CD4-positive, alpha-beta memory T cell (primary cell): ENCODE measurements around the gene PRELP. TPM values are rescaled to one million over a fixed set of nuclear protein-coding genes. Genes with fewer than 3 reads are reported as not detected.

Source experiments
- CTCF ChIA-PET: fragments of 350-600 bp; sonication (Branson Sonifier 250); formaldehyde crosslinking; loops from one replicate; lab custom pipeline; 2021; ENCODE audit warnings: inconsistent platforms; ENCODE audit not compliant: partially characterized antibody; lab: Charles Lee
- POLR2A ChIA-PET: fragments of 350-600 bp; sonication (Branson Sonifier 250); formaldehyde crosslinking; loops from one replicate; lab custom pipeline; 2021; ENCODE audit not compliant: partially characterized antibody; lab: Charles Lee
- DNase-seq, 5 donors: peaks; one replicate each; pipeline versions ENCODE4 v3.0.0 to v3.0.0-alpha.2; 2020 to 2022; ENCODE audit warnings: mixed read lengths in 1 of 5
- H3K27ac ChIP-seq: one replicate; pipeline ENCODE4 v1.7.0; 2013; ENCODE audit warnings: low read depth, low read length
- H3K27me3 ChIP-seq: 2 replicates; pipeline ENCODE4 v1.7.0; 2013; ENCODE audit warnings: mild to moderate bottlenecking, low read length, moderate library complexity; ENCODE audit not compliant: insufficient read depth
- H3K36me3 ChIP-seq: 2 replicates; pipeline ENCODE4 v1.7.0; 2013; ENCODE audit warnings: mild to moderate bottlenecking, low read length, moderate library complexity; ENCODE audit not compliant: insufficient read depth
- H3K4me1 ChIP-seq: 2 replicates; pipeline ENCODE4 v1.7.0; 2013; ENCODE audit warnings: mild to moderate bottlenecking, low read length, moderate library complexity; ENCODE audit not compliant: insufficient read depth
- H3K4me3 ChIP-seq, 2 donors: one replicate each; pipeline ENCODE4 v1.7.0; 2013; ENCODE audit warnings: low read length in 2 of 2, mild to moderate bottlenecking in 1 of 2
- H3K9me3 ChIP-seq, 2 donors: one replicate each; pipeline ENCODE4 v1.7.0; 2013; ENCODE audit warnings: low read length in 2 of 2, control low read depth in 1 of 2; ENCODE audit not compliant: control insufficient read depth in 1 of 2
- H3K27ac Mint-ChIP-seq, 7 donors: one replicate each; pipeline ENCODE4 v1.8.0; 2020 to 2021; ENCODE audit warnings: mixed read lengths in 7 of 7, mild to moderate bottlenecking in 6 of 7, inconsistent platforms in 3 of 7, moderate library complexity in 3 of 7
- H3K27me3 Mint-ChIP-seq, 2 donors: one replicate each; pipeline ENCODE4 v1.8.0; 2020 to 2021; ENCODE audit warnings: mixed read lengths in 2 of 2
- H3K36me3 Mint-ChIP-seq, 2 donors: one replicate each; pipeline ENCODE4 v1.8.0; 2020 to 2021; ENCODE audit warnings: mixed read lengths in 2 of 2, inconsistent platforms in 1 of 2, mild to moderate bottlenecking in 1 of 2
- H3K4me1 Mint-ChIP-seq, 4 donors: one replicate each; pipeline ENCODE4 v1.8.0; 2020 to 2021; ENCODE audit warnings: mixed read lengths in 4 of 4, mild to moderate bottlenecking in 1 of 4
- H3K4me3 Mint-ChIP-seq, 8 donors: one replicate each; pipeline ENCODE4 v1.8.0; 2020 to 2021; ENCODE audit warnings: mixed read lengths in 8 of 8, mild to moderate bottlenecking in 7 of 8, moderate library complexity in 6 of 8, inconsistent platforms in 3 of 8
- H3K9me3 Mint-ChIP-seq, 8 donors: one replicate each; pipeline ENCODE4 v1.8.0; 2020 to 2021; ENCODE audit warnings: mixed read lengths in 8 of 8, mild to moderate bottlenecking in 5 of 8, inconsistent platforms in 3 of 8, moderate library complexity in 1 of 8
- intact Hi-C: fragments of 100-400 bp; cut with micrococcal nuclease; formaldehyde crosslinking; loops from one replicate; pipeline ENCODE4 v1.15.1; 2023
- polyA plus RNA-seq, 2 donors: library from polyadenylated mRNA; unstranded; fragments of 300-500 nt; fragmentation: Illumina TruSeq; gene quantifications; one replicate each; pipeline ENCODE4 v1.2.3, GENCODE V29; 2021
- total RNA-seq, 2 experiments: library from RNA; stranded (reverse); gene quantifications; one replicate each; pipeline ENCODE4 v1.2.3, GENCODE V29; 2021

Gene PRELP
- total and polyA plus RNA-seq, 4 experiments from 2014 or later = not detected

GRCh38 chr1:203454986-203455471 is 20.6 kb upstream of the PRELP start:
- no peak overlapping the region for H3K27ac ChIP-seq
- intact Hi-C loops = no loop called here
- Mint-ChIP-seq H3K4me3 (no peak overlapping the region), H3K4me1 (no peaks in the 10 kb centered on the region), H3K9me3 (no peaks in the 10 kb centered on the region), H3K36me3 (no peaks in the 10 kb centered on the region), H3K27me3 (peaks cover 25 to 32% of the 10 kb centered on the region in 2 donors), H3K27ac (no peak overlapping the region)
- H3K9me3 ChIP-seq = no peaks in the 10 kb centered on the region
- POLR2A ChIA-PET = no interaction called here
- no peaks in the 10 kb centered on the region for H3K36me3 ChIP-seq
- no peaks in the 10 kb centered on the region for H3K4me1 ChIP-seq
- H3K4me3 ChIP-seq = no peak overlapping the region
- no peaks in the 10 kb centered on the region for H3K27me3 ChIP-seq
- CTCF ChIA-PET = no interaction called here
- no peak for DNase-seq

- peaks cover 27 to 34% of the 10 kb centered on the region in 2 donors for H3K27me3 Mint-ChIP-seq
- no peak for DNase-seq
- no peaks in the 10 kb centered on the region for H3K4me1 Mint-ChIP-seq
- no peaks in the 10 kb centered on the region for H3K36me3 Mint-ChIP-seq
- Histone ChIP-seq H3K4me1 (no peaks in the 10 kb centered on the region), H3K9me3 (no peaks in the 10 kb centered on the region), H3K36me3 (no peaks in the 10 kb centered on the region), H3K27ac (no peak overlapping the region), H3K4me3 (no peak overlapping the region), H3K27me3 (no peaks in the 10 kb centered on the region)
- H3K4me3 Mint-ChIP-seq = no peak overlapping the region
- H3K27ac Mint-ChIP-seq = no peak overlapping the region
- CTCF ChIA-PET = no interaction called here
- POLR2A ChIA-PET = no interaction called here
- intact Hi-C loops = no loop called here
- no peaks in the 10 kb centered on the region for H3K9me3 Mint-ChIP-seq
These were observed 19.9 kb upstream of the PRELP start for GRCh38 chr1:203455706-203456105.

- Mint-ChIP-seq H3K27ac (no peak overlapping the region), H3K9me3 (no peaks in the 10 kb centered on the region), H3K36me3 (no peaks in the 10 kb centered on the region), H3K27me3 (peaks cover 25 to 34% of the 10 kb centered on the region in 2 donors), H3K4me1 (no peaks in the 10 kb centered on the region), H3K4me3 (no peak overlapping the region)
- H3K27ac ChIP-seq = no peak overlapping the region
- no peaks in the 10 kb centered on the region for H3K27me3 ChIP-seq
- no peaks in the 10 kb centered on the region for H3K4me1 ChIP-seq
- intact Hi-C loops = no loop called here
- H3K36me3 ChIP-seq = no peaks in the 10 kb centered on the region
- no peak overlapping the region for H3K4me3 ChIP-seq
- DNase-seq = no peak
- ChIA-PET POLR2A (no interaction called here), CTCF (no interaction called here)
- H3K9me3 ChIP-seq = no peaks in the 10 kb centered on the region
These were observed 19.0 kb upstream of the PRELP start for GRCh38 chr1:203456577-203456976.

- no peak overlapping the region for H3K4me3 Mint-ChIP-seq
- no peaks in the 10 kb centered on the region for H3K9me3 Mint-ChIP-seq
- no peak overlapping the region for H3K4me3 ChIP-seq
- POLR2A ChIA-PET = no interaction called here
- intact Hi-C loops = no loop called here
- no peak overlapping the region for H3K27ac Mint-ChIP-seq
- no peaks in the 10 kb centered on the region for H3K4me1 Mint-ChIP-seq
- no peaks in the 10 kb centered on the region for H3K36me3 ChIP-seq
- no peak for DNase-seq
- no peak overlapping the region for H3K27ac ChIP-seq
- H3K9me3 ChIP-seq = no peaks in the 10 kb centered on the region
- peaks cover 25 to 33% of the 10 kb centered on the region in 2 donors for H3K27me3 Mint-ChIP-seq
- no peaks in the 10 kb centered on the region for H3K27me3 ChIP-seq
- no peaks in the 10 kb centered on the region for H3K36me3 Mint-ChIP-seq
- no peaks in the 10 kb centered on the region for H3K4me1 ChIP-seq
- CTCF ChIA-PET = no interaction called here
These were observed 17.5 kb upstream of the PRELP start for GRCh38 chr1:203458078-203458477.

- ChIA-PET POLR2A (no interaction called here), CTCF (interaction anchor here (0.9 kb wide), 1 partner anchor 28 kb away, joined by 3 read pairs; no protein-coding TSS in a partner anchor)
- intact Hi-C loops = no loop called here
- Mint-ChIP-seq H3K4me1 (no peaks in the 10 kb centered on the region), H3K36me3 (no peaks in the 10 kb centered on the region), H3K27me3 (peaks cover 27 to 34% of the 10 kb centered on the region in 2 donors), H3K4me3 (no peak overlapping the region), H3K9me3 (no peaks in the 10 kb centered on the region), H3K27ac (no peak overlapping the region)
- Histone ChIP-seq H3K27me3 (peaks cover 4% of the 10 kb centered on the region), H3K27ac (no peak overlapping the region), H3K9me3 (no peaks in the 10 kb centered on the region), H3K4me1 (no peaks in the 10 kb centered on the region), H3K36me3 (no peaks in the 10 kb centered on the region), H3K4me3 (no peak overlapping the region)
- no peak for DNase-seq
These were observed 15.9 kb upstream of the PRELP start for GRCh38 chr1:203459671-203460201.

- POLR2A ChIA-PET = no interaction called here
- intact Hi-C loops = no loop called here
- CTCF ChIA-PET = no interaction called here
These were observed 13.9 kb upstream of the PRELP start for GRCh38 chr1:203461717-203462116.

GRCh38 chr1:203462143-203462542 is 13.5 kb upstream of the PRELP start:
- H3K36me3 Mint-ChIP-seq = no peaks in the 10 kb centered on the region

More at GRCh38 chr1:203461717-203462116, 13.9 kb upstream of the PRELP start:
- Histone ChIP-seq H3K4me1 (no peaks in the 10 kb centered on the region), H3K27ac (no peak overlapping the region), H3K4me3 (no peak overlapping the region), H3K36me3 (no peaks in the 10 kb centered on the region), H3K9me3 (no peaks in the 10 kb centered on the region), H3K27me3 (peaks cover 4% of the 10 kb centered on the region)
- Mint-ChIP-seq H3K27ac (no peak overlapping the region), H3K4me3 (no peak overlapping the region), H3K4me1 (no peaks in the 10 kb centered on the region), H3K9me3 (no peaks in the 10 kb centered on the region), H3K36me3 (no peaks in the 10 kb centered on the region), H3K27me3 (peaks cover 23 to 32% of the 10 kb centered on the region in 2 donors)
- DNase-seq = no peak

More at GRCh38 chr1:203462143-203462542, 13.5 kb upstream of the PRELP start:
- intact Hi-C loops = no loop called here
- Mint-ChIP-seq H3K4me3 (no peak overlapping the region), H3K9me3 (no peaks in the 10 kb centered on the region), H3K27me3 (peaks cover 23 to 29% of the 10 kb centered on the region in 2 donors), H3K4me1 (no peaks in the 10 kb centered on the region), H3K27ac (no peak overlapping the region)
- Histone ChIP-seq H3K9me3 (no peaks in the 10 kb centered on the region), H3K4me1 (no peaks in the 10 kb centered on the region), H3K36me3 (no peaks in the 10 kb centered on the region), H3K27ac (no peak overlapping the region), H3K27me3 (peaks cover 4% of the 10 kb centered on the region), H3K4me3 (no peak overlapping the region)
- no peak for DNase-seq
- ChIA-PET POLR2A (no interaction called here), CTCF (interaction anchor here (1.3 kb wide), 1 partner anchor 42 kb away, joined by 3 read pairs; no protein-coding TSS in a partner anchor)
